A549 (cell line): ENCODE results near the gene TRPV4.

Experiments
- BHLHE40 ChIP-seq: IDR thresholded peaks from 2 replicates; pipeline ENCODE4 v1.6.1; 2012; ENCODE audit warnings: low read depth, low read length, inconsistent platforms
- CEBPB ChIP-seq, 2 experiments: fragments of >200 bp in 1 of 2; sonication (Bioruptor Twin) in 1 of 2; formaldehyde crosslinking in 1 of 2; IDR thresholded peaks; 2 replicates each; pipeline ENCODE4 v1.6.1; 2012 to 2016
- CTCF ChIP-seq: fragments of >200 bp; sonication (Bioruptor Twin); formaldehyde crosslinking; IDR thresholded peaks from 3 replicates; pipeline ENCODE4 v1.5.1; 2016
- EP300 ChIP-seq, 2 experiments: fragments of >200 bp; sonication (Bioruptor Twin); formaldehyde crosslinking; IDR thresholded peaks; 2 replicates in 1 of 2; 3 replicates in 1 of 2; pipeline ENCODE4 v1.6.1; 2016 to 2017
- FOXS1 ChIP-seq: fragments of 250-450 bp; sonication (Bioruptor Pico); IDR thresholded peaks from 2 replicates; pipeline ENCODE4 v1.5.0; 2020; ENCODE audit warnings: mild to moderate bottlenecking, moderate library complexity
- MAFK ChIP-seq: fragments of 450-650 bp; IDR thresholded peaks from 2 replicates; pipeline ENCODE4 v1.6.1; 2014; ENCODE audit not compliant: partially characterized antibody
- POLR2A ChIP-seq: IDR thresholded peaks from 2 replicates; pipeline ENCODE4 v1.6.1; 2012; ENCODE audit warnings: mild to moderate bottlenecking, low read length
- RARB ChIP-seq: fragments of 250-450 bp; sonication (Bioruptor Pico); IDR thresholded peaks from 2 replicates; pipeline ENCODE4 v1.8.0; 2021; ENCODE audit warnings: mild to moderate bottlenecking, moderate library complexity
- RCOR1 ChIP-seq: fragments of 150-350 bp; IDR thresholded peaks from 2 replicates; pipeline ENCODE4 v1.6.1; 2014; ENCODE audit warnings: antibody characterized with exemption, low read length, low read depth

GRCh38 chr12:109876406-109876805 is 43.2 kb upstream of the TRPV4 start:
- TF ChIP-seq EP300 (IDR thresholded peaks at IDR 0.05) (no peak), CTCF (no peak), MAFK (no peak), POLR2A (no peak), FOXS1 (no peak), CEBPB (IDR thresholded peaks at IDR 0.05) (no peak), RARB (CRISPR knock-in tag) (no peak), BHLHE40 (no peak), RCOR1 (no peak)
